Esophagus squamous epithelium (tissue), 4 donors: ENCODE data around the gene EMC6.

Experiments
- POLR2A ChIP-seq, 4 donors: fragments of 450-650 bp; IDR thresholded peaks; one replicate each; pipeline ENCODE4 v1.6.1; 2017; ENCODE audit warnings: antibody characterized with exemption in 4 of 4, mild to moderate bottlenecking in 4 of 4, moderate library complexity in 3 of 4
- TF ChIP-seq, protein P1 (sequence below), 6 experiments: fragments of 450-650 bp in 4 of 6; fragments of 200-600 bp in 2 of 6; sonication (generic) in 2 of 6; IDR thresholded peaks; one replicate each; pipeline ENCODE4 v1.5.1; 2016 to 2019; ENCODE audit warnings: antibody characterized with exemption in 6 of 6, mild to moderate bottlenecking in 4 of 6, moderate library complexity in 4 of 6

DNA sequence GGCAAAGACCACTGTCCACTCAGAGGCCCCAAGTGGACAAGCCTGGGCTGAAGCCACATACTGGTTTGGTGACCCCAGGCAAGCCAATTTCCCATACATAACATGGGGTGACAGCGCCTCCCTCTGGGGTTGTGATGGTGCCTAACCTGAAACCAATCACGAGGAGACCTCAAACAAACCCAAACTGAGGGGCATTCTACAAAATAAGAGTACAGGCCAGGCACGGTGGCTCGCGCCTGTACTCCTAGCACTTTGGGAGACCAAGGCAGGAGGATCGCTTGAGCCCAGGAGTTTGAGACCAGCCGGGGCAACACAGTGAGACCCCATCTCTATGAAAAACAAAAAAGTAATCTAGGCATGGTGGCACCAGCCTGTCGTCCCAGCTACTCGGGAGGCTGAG, 23.7 kb downstream of the EMC6 start:
- TF ChIP-seq, protein P1, sequence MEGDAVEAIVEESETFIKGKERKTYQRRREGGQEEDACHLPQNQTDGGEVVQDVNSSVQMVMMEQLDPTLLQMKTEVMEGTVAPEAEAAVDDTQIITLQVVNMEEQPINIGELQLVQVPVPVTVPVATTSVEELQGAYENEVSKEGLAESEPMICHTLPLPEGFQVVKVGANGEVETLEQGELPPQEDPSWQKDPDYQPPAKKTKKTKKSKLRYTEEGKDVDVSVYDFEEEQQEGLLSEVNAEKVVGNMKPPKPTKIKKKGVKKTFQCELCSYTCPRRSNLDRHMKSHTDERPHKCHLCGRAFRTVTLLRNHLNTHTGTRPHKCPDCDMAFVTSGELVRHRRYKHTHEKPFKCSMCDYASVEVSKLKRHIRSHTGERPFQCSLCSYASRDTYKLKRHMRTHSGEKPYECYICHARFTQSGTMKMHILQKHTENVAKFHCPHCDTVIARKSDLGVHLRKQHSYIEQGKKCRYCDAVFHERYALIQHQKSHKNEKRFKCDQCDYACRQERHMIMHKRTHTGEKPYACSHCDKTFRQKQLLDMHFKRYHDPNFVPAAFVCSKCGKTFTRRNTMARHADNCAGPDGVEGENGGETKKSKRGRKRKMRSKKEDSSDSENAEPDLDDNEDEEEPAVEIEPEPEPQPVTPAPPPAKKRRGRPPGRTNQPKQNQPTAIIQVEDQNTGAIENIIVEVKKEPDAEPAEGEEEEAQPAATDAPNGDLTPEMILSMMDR (IDR thresholded peaks at IDR 0.05): no peak
- TF ChIP-seq POLR2A (IDR thresholded peaks at IDR 0.05): no peak
